ENCODE data around the gene WFDC1.

Gene WFDC1

GRCh38 chr16:84294531-84295142 is at the start of gene WFDC1:
WFDC1 (plus strand) TSS chr16:84294878; CDS start chr16:84294972, 94 bp downstream.
- no peak for FAIRE-seq

GRCh38 chr16:84245956-84246678 is 48.6 kb upstream of the WFDC1 start:
- FAIRE-seq = no peak

GRCh38 chr16:84246679-84247077 is 48.0 kb upstream of the WFDC1 start:
- no peak for FAIRE-seq

GRCh38 chr16:84247331-84247730 is 47.3 kb upstream of the WFDC1 start:
- no peak for FAIRE-seq

- no peak for FAIRE-seq
Measured at GRCh38 chr16:84247844-84248243, 46.8 kb upstream of the WFDC1 start.

GRCh38 chr16:84252184-84252583 is 42.5 kb upstream of the WFDC1 start:
- FAIRE-seq = no peak

GRCh38 chr16:84253173-84253572 is 41.5 kb upstream of the WFDC1 start:
- FAIRE-seq = no peak

GRCh38 chr16:84254062-84254461 is 40.6 kb upstream of the WFDC1 start:
- no peak for FAIRE-seq

GRCh38 chr16:84255050-84255810 is 39.4 kb upstream of the WFDC1 start:
- FAIRE-seq = no peak

- FAIRE-seq = no peak
Measured at GRCh38 chr16:84258266-84258665, 36.4 kb upstream of the WFDC1 start.

- no peak for FAIRE-seq
Measured at GRCh38 chr16:84259691-84260090, 35.0 kb upstream of the WFDC1 start.

GRCh38 chr16:84260766-84261554 is 33.7 kb upstream of the WFDC1 start:
- FAIRE-seq = no peak

- FAIRE-seq = no peak
Measured at GRCh38 chr16:84262031-84262430, 32.6 kb upstream of the WFDC1 start.

GRCh38 chr16:84262939-84263338 is 31.7 kb upstream of the WFDC1 start:
- no peak for FAIRE-seq

- no peak for FAIRE-seq
Measured at GRCh38 chr16:84266451-84266850, 28.2 kb upstream of the WFDC1 start.

GRCh38 chr16:84267380-84267779 is 27.3 kb upstream of the WFDC1 start:
- no peak for FAIRE-seq

GRCh38 chr16:84268291-84269040 is 26.2 kb upstream of the WFDC1 start:
- no peak for FAIRE-seq

- FAIRE-seq = no peak
Measured at GRCh38 chr16:84270071-84270470, 24.6 kb upstream of the WFDC1 start.

- FAIRE-seq = no peak
Measured at GRCh38 chr16:84270531-84270930, 24.1 kb upstream of the WFDC1 start.

GRCh38 chr16:84271037-84271436 is 23.6 kb upstream of the WFDC1 start:
- no peak for FAIRE-seq

GRCh38 chr16:84271866-84272265 is 22.8 kb upstream of the WFDC1 start:
- no peak for FAIRE-seq

- no peak for FAIRE-seq
Measured at GRCh38 chr16:84272740-84273320, 21.8 kb upstream of the WFDC1 start.

Data from islet of Langerhans (tissue), 1 donor.